AG09319 (cell line): Measurements from ENCODE around the gene SEZ6.

Experiments used
- DNase-seq: peaks from one replicate; pipeline ENCODE4 v3.0.0-alpha.2; 2010; ENCODE audit warnings: low read depth; ENCODE audit errors: extremely low read depth
- TF ChIP-seq, protein P1 (sequence below): IDR thresholded peaks from 2 replicates; pipeline ENCODE4 v1.5.1; 2011; ENCODE audit warnings: low read depth, mild to moderate bottlenecking, inconsistent platforms, low read length, moderate library complexity

Gene SEZ6

GRCh38 chr17:28967221-28968135, 38.4 kb downstream of the SEZ6 start:
- TF ChIP-seq, protein P1, sequence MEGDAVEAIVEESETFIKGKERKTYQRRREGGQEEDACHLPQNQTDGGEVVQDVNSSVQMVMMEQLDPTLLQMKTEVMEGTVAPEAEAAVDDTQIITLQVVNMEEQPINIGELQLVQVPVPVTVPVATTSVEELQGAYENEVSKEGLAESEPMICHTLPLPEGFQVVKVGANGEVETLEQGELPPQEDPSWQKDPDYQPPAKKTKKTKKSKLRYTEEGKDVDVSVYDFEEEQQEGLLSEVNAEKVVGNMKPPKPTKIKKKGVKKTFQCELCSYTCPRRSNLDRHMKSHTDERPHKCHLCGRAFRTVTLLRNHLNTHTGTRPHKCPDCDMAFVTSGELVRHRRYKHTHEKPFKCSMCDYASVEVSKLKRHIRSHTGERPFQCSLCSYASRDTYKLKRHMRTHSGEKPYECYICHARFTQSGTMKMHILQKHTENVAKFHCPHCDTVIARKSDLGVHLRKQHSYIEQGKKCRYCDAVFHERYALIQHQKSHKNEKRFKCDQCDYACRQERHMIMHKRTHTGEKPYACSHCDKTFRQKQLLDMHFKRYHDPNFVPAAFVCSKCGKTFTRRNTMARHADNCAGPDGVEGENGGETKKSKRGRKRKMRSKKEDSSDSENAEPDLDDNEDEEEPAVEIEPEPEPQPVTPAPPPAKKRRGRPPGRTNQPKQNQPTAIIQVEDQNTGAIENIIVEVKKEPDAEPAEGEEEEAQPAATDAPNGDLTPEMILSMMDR = no peak
- no peak for DNase-seq

DNA sequence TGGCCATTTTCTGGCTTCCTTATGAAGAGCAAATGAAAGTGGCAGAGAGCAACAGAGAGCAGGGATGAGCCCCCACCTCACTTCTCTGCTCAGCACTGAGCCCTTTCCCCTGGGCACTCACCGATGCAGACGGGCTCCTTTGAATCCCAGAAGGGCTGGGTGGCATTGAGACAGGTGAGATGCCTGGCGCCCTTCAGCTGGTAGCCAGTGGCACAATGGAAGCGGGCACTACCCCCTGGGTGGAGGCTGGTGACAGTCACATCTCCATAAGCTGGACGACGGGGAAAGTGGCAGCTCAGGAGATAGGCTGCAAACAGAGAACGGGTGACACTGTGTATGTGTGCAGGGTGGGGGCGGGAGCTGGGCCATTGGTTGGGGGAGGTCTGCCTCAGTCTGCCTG, 42.0 kb downstream of the SEZ6 start:
- no peak for DNase-seq
- TF ChIP-seq, protein P1 = no peak

DNA sequence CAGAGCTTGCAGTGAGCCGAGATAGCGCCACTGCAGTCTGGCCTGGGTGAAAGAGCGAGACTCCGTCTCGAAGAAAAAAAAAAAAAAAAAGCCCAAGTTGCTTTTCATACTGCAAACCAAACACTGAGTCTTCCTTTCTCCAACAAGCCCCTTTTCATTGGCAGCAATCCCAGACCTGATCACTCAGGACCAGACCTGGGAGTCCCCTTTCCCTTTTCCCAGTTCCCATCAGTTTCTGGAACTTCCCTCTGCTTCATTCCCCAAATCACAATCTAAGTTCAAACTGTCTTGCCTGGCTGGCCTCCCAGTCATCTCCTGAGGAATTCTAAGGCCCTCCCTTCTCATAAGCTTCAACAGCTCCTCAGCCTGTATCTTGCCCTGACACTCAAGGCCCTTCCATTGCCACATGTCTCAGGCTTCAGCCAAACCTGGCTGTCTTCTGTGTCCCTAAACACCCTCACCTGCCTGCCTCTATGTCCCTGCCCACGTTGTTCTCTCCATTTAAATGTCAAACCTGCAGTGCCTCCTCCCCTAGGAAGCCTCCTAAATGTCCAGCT, 42.7 kb downstream of the SEZ6 start:
- TF ChIP-seq, protein P1 = no peak
- DNase-seq = no peak

DNA sequence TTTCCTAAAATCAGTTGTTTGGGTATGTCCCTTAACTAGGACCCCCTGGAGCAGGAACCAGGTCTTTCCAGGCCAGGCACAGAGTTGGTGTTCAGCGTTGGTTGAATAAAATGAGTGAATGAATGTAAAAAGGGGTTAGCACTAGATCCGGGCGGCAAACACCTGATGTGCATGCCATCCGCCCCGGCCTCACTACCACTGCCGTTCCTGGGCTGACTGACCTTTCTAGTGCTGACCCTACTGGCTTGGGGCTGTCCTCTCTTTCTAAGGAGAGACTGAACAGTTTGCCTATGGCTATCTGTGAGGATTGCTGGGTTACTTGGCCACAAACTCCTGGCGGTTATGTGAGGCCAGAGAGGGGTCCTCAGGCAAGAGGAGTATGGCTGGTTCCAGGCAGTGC, 44.4 kb downstream of the SEZ6 start:
- DNase-seq = no peak
- TF ChIP-seq, protein P1 = no peak

- DNase-seq = no peak
- TF ChIP-seq, protein P1 = no peak
Measured at GRCh38 chr17:28960256-28961061, 45.4 kb downstream of the SEZ6 start.

GRCh38 chr17:28959471-28959871, 46.4 kb downstream of the SEZ6 start:
- TF ChIP-seq, protein P1 = no peak
- no peak for DNase-seq
